WERI-Rb-1 (cell line): Measurements from ENCODE around the gene RTF2.

ENCODE experiments used
- DNase-seq: peaks from one replicate; pipeline ENCODE4 v3.0.0-alpha.2; 2020
- H3K27ac ChIP-seq: fragments of 250-450 bp; sonication (Bioruptor Pico); 2 replicates; pipeline ENCODE4 v1.5.1; 2020; ENCODE audit warnings: mild to moderate bottlenecking, moderate library complexity
- H3K27me3 ChIP-seq: fragments of 250-450 bp; sonication (Bioruptor Pico); 2 replicates; pipeline ENCODE4 v1.5.1; 2021; ENCODE audit warnings: mild to moderate bottlenecking, low read depth, moderate library complexity; ENCODE audit not compliant: insufficient read depth, severe bottlenecking
- H3K36me3 ChIP-seq: fragments of 250-450 bp; sonication (Bioruptor Pico); 2 replicates; pipeline ENCODE4 v1.5.1; 2020; ENCODE audit warnings: mild to moderate bottlenecking, moderate library complexity
- H3K4me3 ChIP-seq: 2 replicates; pipeline ENCODE4 v1.5.1; 2011; ENCODE audit warnings: low read depth, mild to moderate bottlenecking, control low read depth, low read length
- H3K9me3 ChIP-seq: fragments of 250-450 bp; sonication (Bioruptor Pico); 2 replicates; pipeline ENCODE4 v1.5.1; 2021; ENCODE audit warnings: mild to moderate bottlenecking, moderate library complexity; ENCODE audit not compliant: severe bottlenecking
- CTCF ChIP-seq: IDR thresholded peaks from 2 replicates; pipeline ENCODE4 v1.5.1; 2011; ENCODE audit warnings: low read depth, mild to moderate bottlenecking, control low read depth, inconsistent platforms, low read length

Gene RTF2

GRCh38 chr20:56458206-56458821 is 10.1 kb upstream of the RTF2 start:
- H3K36me3 ChIP-seq = no peaks in the 10 kb centered on the region
- H3K4me3 ChIP-seq = no peak overlapping the region
- no peak overlapping the region for H3K27ac ChIP-seq
- no peak for DNase-seq
- no peak for TF ChIP-seq CTCF
- H3K9me3 ChIP-seq = no peaks in the 10 kb centered on the region
- H3K27me3 ChIP-seq = peaks cover 91% of the 10 kb centered on the region

GRCh38 chr20:56460459-56460858 is 8.0 kb upstream of the RTF2 start:
- DNase-seq = no peak
- Histone ChIP-seq H3K9me3 (no peaks in the 10 kb centered on the region), H3K27ac (no peak overlapping the region), H3K4me3 (no peak overlapping the region), H3K36me3 (no peaks in the 10 kb centered on the region), H3K27me3 (peaks cover 88% of the 10 kb centered on the region)
- TF ChIP-seq CTCF = no peak

GRCh38 chr20:56461576-56461975 is 6.9 kb upstream of the RTF2 start:
- peaks cover 84% of the 10 kb centered on the region for H3K27me3 ChIP-seq
- H3K36me3 ChIP-seq = no peaks in the 10 kb centered on the region
- DNase-seq = no peak
- no peak overlapping the region for H3K4me3 ChIP-seq
- no peak for TF ChIP-seq CTCF
- no peak overlapping the region for H3K27ac ChIP-seq
- H3K9me3 ChIP-seq = no peaks in the 10 kb centered on the region

GRCh38 chr20:56463428-56463827 is 5.0 kb upstream of the RTF2 start:
- Histone ChIP-seq H3K27me3 (peaks cover 69% of the 10 kb centered on the region), H3K36me3 (no peaks in the 10 kb centered on the region), H3K9me3 (no peaks in the 10 kb centered on the region), H3K4me3 (no peak overlapping the region), H3K27ac (no peak overlapping the region)
- TF ChIP-seq CTCF = no peak
- DNase-seq = no peak

GRCh38 chr20:56465997-56466396 is 2.4 kb upstream of the RTF2 start:
- H3K9me3 ChIP-seq = no peaks in the 10 kb centered on the region
- no peak overlapping the region for H3K4me3 ChIP-seq
- H3K27me3 ChIP-seq = peaks cover 45% of the 10 kb centered on the region
- TF ChIP-seq CTCF = no peak
- no peak overlapping the region for H3K27ac ChIP-seq
- H3K36me3 ChIP-seq = no peaks in the 10 kb centered on the region
- DNase-seq = no peak

GRCh38 chr20:56467968-56468315 is 485 bp upstream of the RTF2 start:
- Histone ChIP-seq H3K9me3 (no peaks in the 10 kb centered on the region), H3K4me3 (peak overlapping the region; percentile 99), H3K27me3 (peaks cover 27% of the 10 kb centered on the region), H3K36me3 (peaks cover 2% of the 10 kb centered on the region), H3K27ac (no peak overlapping the region)
- TF ChIP-seq CTCF = no peak
- no peak for DNase-seq
